Hepatocyte (in vitro differentiated cells): ENCODE data around the gene GOLT1A.

Experiments
- EZH2 ChIP-seq: fragments of 200-600 bp; sonication (generic); IDR thresholded peaks from 2 replicates; pipeline ENCODE4 v1.6.1; 2016; ENCODE audit warnings: antibody characterized with exemption, mild to moderate bottlenecking, borderline replicate concordance
- EZH2phosphoT487 ChIP-seq: fragments of 200-600 bp; sonication (generic); IDR thresholded peaks from one replicate; pipeline ENCODE4 v1.6.1; 2018; ENCODE audit warnings: antibody characterized with exemption, mild to moderate bottlenecking, low read depth, moderate library complexity; ENCODE audit not compliant: unreplicated experiment, severe bottlenecking
- TF ChIP-seq, protein P1 (sequence below): fragments of 200-600 bp; sonication (generic); IDR thresholded peaks from 2 replicates; pipeline ENCODE4 v1.5.1; 2016; ENCODE audit warnings: antibody characterized with exemption, mild to moderate bottlenecking; ENCODE audit not compliant: poor library complexity

DNA sequence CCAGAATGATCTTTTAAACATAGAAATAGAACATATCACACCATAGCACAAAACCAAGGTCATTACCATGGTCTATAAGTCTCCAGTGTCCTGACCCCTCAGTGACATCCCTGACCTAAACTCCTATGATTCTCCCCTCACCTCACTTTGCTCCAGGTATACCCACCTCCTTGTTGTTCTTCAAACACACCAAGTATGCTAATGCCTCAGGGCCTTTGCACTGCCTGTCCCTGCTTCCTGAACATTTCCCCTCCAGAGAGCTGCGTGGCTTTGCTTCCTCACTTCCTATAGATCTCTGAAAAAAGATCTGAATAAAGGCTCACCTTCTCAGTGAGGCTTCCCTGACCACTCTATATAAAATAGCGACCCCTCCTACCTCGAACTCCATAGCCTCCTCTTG, 1.1 kb downstream of the GOLT1A start:
- TF ChIP-seq, protein P1, sequence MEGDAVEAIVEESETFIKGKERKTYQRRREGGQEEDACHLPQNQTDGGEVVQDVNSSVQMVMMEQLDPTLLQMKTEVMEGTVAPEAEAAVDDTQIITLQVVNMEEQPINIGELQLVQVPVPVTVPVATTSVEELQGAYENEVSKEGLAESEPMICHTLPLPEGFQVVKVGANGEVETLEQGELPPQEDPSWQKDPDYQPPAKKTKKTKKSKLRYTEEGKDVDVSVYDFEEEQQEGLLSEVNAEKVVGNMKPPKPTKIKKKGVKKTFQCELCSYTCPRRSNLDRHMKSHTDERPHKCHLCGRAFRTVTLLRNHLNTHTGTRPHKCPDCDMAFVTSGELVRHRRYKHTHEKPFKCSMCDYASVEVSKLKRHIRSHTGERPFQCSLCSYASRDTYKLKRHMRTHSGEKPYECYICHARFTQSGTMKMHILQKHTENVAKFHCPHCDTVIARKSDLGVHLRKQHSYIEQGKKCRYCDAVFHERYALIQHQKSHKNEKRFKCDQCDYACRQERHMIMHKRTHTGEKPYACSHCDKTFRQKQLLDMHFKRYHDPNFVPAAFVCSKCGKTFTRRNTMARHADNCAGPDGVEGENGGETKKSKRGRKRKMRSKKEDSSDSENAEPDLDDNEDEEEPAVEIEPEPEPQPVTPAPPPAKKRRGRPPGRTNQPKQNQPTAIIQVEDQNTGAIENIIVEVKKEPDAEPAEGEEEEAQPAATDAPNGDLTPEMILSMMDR = no peak
- TF ChIP-seq EZH2 = no peak
- no peak for TF ChIP-seq EZH2phosphoT487
